Measurements from ENCODE around the gene PPM1L.
A peak's percentile ranks its signal among the peaks of the same experiment; 100 is the strongest.
"Not testable (repeated sequence)": the region's sequence is repeated elsewhere in the genome, so short reads cannot be mapped to it uniquely, and the experiment has no call there.

The PPM1L gene

GRCh38 chr3:161034913-161035550 lies 279.0 kb downstream of the PPM1L start:
- H3K4me1 ChIP-seq (ENCODE audit: low read length); H3K79me2 ChIP-seq (ENCODE audit: low read length); H2AFZ ChIP-seq (ENCODE audit: low read depth, low read length); H3K27me3 ChIP-seq (ENCODE audit: low read depth, low read length); H3K9ac ChIP-seq (ENCODE audit: low read length); H4K20me1 ChIP-seq (ENCODE audit: insufficient read depth, low read length); H3K9me3 ChIP-seq (ENCODE audit: insufficient read depth, low read length); H3K36me3 ChIP-seq (replicated peaks; ENCODE audit: low read depth, low read length); H3K4me3 ChIP-seq (ENCODE audit: low read length): not testable (repeated sequence)
- H3K27ac ChIP-seq (ENCODE audit: low read length), result 0 out of 2 replicates have a peak overlapping the region, but pooled peaks have one; percentile 2
- H3K4me2 ChIP-seq (ENCODE audit: low read length), result peak overlapping the region; percentile 29
- TF ChIP-seq CTCF (IDR thresholded peaks at IDR 0.05; ENCODE audit: low read depth, low read length), result peak; percentile 17; the same call in 1 of the 2 replicates

- H3K27ac ChIP-seq (ENCODE audit: low read length), result 0 out of 2 replicates have a peak overlapping the region, but pooled peaks have one; percentile 2
- no peaks in the 10 kb centered on the region for H3K27me3 ChIP-seq (ENCODE audit: low read depth, low read length)
- no peaks in the 10 kb centered on the region for H3K79me2 ChIP-seq (ENCODE audit: low read length)
- H3K36me3 ChIP-seq (replicated peaks; ENCODE audit: low read depth, low read length), result no peaks in the 10 kb centered on the region
- TF ChIP-seq EZH2phosphoT487 (IDR thresholded peaks at IDR 0.05; ENCODE audit: low read depth) (no peak), CTCF (IDR thresholded peaks at IDR 0.05; ENCODE audit: low read depth, low read length) (no peak)
- H3K4me2 ChIP-seq (ENCODE audit: low read length), result peak overlapping the region; percentile 29
- no peak overlapping the region for H3K9ac ChIP-seq (ENCODE audit: low read length)
- no peak overlapping the region for H2AFZ ChIP-seq (ENCODE audit: low read depth, low read length)
- peaks cover 8% of the 10 kb centered on the region for H3K4me1 ChIP-seq (ENCODE audit: low read length)
- H3K9me3 ChIP-seq (ENCODE audit: insufficient read depth, low read length), result no peaks in the 10 kb centered on the region
- H3K4me3 ChIP-seq (ENCODE audit: low read length), result no peak overlapping the region
- H4K20me1 ChIP-seq (ENCODE audit: insufficient read depth, low read length), result no peaks in the 10 kb centered on the region
Measured at GRCh38 chr3:161035711-161036110, 279.7 kb downstream of the PPM1L start.

GRCh38 chr3:161038725-161039124 lies 282.7 kb downstream of the PPM1L start:
- TF ChIP-seq EZH2phosphoT487 (IDR thresholded peaks at IDR 0.05; ENCODE audit: low read depth) (no peak), CTCF (IDR thresholded peaks at IDR 0.05; ENCODE audit: low read depth, low read length) (no peak)
- H3K9ac ChIP-seq (ENCODE audit: low read length), result no peak overlapping the region
- no peak overlapping the region for H3K4me2 ChIP-seq (ENCODE audit: low read length)
- no peak overlapping the region for H2AFZ ChIP-seq (ENCODE audit: low read depth, low read length)
- no peaks in the 10 kb centered on the region for H3K9me3 ChIP-seq (ENCODE audit: insufficient read depth, low read length)
- no peaks in the 10 kb centered on the region for H3K36me3 ChIP-seq (replicated peaks; ENCODE audit: low read depth, low read length)
- no peak overlapping the region for H3K4me3 ChIP-seq (ENCODE audit: low read length)
- H3K27ac ChIP-seq (ENCODE audit: low read length), result no peak overlapping the region
- no peaks in the 10 kb centered on the region for H3K79me2 ChIP-seq (ENCODE audit: low read length)
- no peaks in the 10 kb centered on the region for H3K27me3 ChIP-seq (ENCODE audit: low read depth, low read length)
- H3K4me1 ChIP-seq (ENCODE audit: low read length), result peaks cover 8% of the 10 kb centered on the region
- no peaks in the 10 kb centered on the region for H4K20me1 ChIP-seq (ENCODE audit: insufficient read depth, low read length)

GRCh38 chr3:161042023-161042501 lies 286.0 kb downstream of the PPM1L start:
- Histone ChIP-seq H3K79me2 (ENCODE audit: low read length) (no peaks in the 10 kb centered on the region), H3K27ac (ENCODE audit: low read length) (no peak overlapping the region)
- no peak for TF ChIP-seq EZH2phosphoT487 (IDR thresholded peaks at IDR 0.05; ENCODE audit: low read depth)
- TF ChIP-seq CTCF (IDR thresholded peaks at IDR 0.05; ENCODE audit: low read depth, low read length), result no peak

More at GRCh38 chr3:161042023-161042501, 286.0 kb downstream of the PPM1L start:
- Histone ChIP-seq H3K9me3 (ENCODE audit: insufficient read depth, low read length) (no peaks in the 10 kb centered on the region), H3K36me3 (replicated peaks; ENCODE audit: low read depth, low read length) (no peaks in the 10 kb centered on the region), H3K4me3 (ENCODE audit: low read length) (no peak overlapping the region), H3K4me2 (ENCODE audit: low read length) (no peak overlapping the region), H3K9ac (ENCODE audit: low read length) (no peak overlapping the region), H3K4me1 (ENCODE audit: low read length) (no peaks in the 10 kb centered on the region), H2AFZ (ENCODE audit: low read depth, low read length) (no peak overlapping the region), H3K27me3 (ENCODE audit: low read depth, low read length) (no peaks in the 10 kb centered on the region), H4K20me1 (ENCODE audit: insufficient read depth, low read length) (no peaks in the 10 kb centered on the region)
